HepG2 (cell line): ENCODE data around the gene LBX2. TPM values are rescaled to one million over a fixed set of nuclear protein-coding genes. Genes with fewer than 3 reads are reported as not detected.

Source experiments
- FOXK2 ChIP-seq: fragments of 450-650 bp; IDR thresholded peaks from 2 replicates; pipeline ENCODE4 v1.6.1; 2016
- MBD4 ChIP-seq: IDR thresholded peaks from 2 replicates; pipeline ENCODE4 v1.6.1; 2012; ENCODE audit warnings: low read length, inconsistent platforms, borderline replicate concordance
- NFAT5 ChIP-seq: sonication (generic); formaldehyde crosslinking; IDR thresholded peaks from 2 replicates; pipeline ENCODE4 v1.4.0; 2020; ENCODE audit warnings: missing genetic modification reagents
- NR2C2 ChIP-seq: sonication (generic); formaldehyde crosslinking; IDR thresholded peaks from 2 replicates; pipeline ENCODE4 v1.4.0; 2020; ENCODE audit warnings: missing genetic modification reagents, mild to moderate bottlenecking, moderate library complexity, borderline replicate concordance
- RBFOX2 ChIP-seq: fragments of 200-400 bp; formaldehyde crosslinking; IDR thresholded peaks from 2 replicates; pipeline ENCODE4 v1.6.1; 2017; ENCODE audit warnings: low read depth, mild to moderate bottlenecking, low read length
- ZBTB10 ChIP-seq: sonication (generic); formaldehyde crosslinking; IDR thresholded peaks from 2 replicates; pipeline ENCODE4 v1.4.0; 2020; ENCODE audit warnings: missing genetic modification reagents, borderline replicate concordance
- ZFX ChIP-seq: sonication (generic); formaldehyde crosslinking; IDR thresholded peaks from 2 replicates; pipeline ENCODE4 v1.4.0; 2020; ENCODE audit warnings: mild to moderate bottlenecking, low read depth, missing genetic modification reagents, moderate library complexity
- ZMAT3 ChIP-seq: sonication (generic); formaldehyde crosslinking; conservative IDR thresholded peaks from 2 replicates; pipeline ENCODE4 v1.7.0; 2021; ENCODE audit warnings: missing genetic modification reagents
- ZNF142 ChIP-seq: sonication (generic); formaldehyde crosslinking; IDR thresholded peaks from 2 replicates; pipeline ENCODE4 v1.4.0; 2020; ENCODE audit warnings: missing genetic modification reagents
- ZNF552 ChIP-seq: sonication (generic); formaldehyde crosslinking; IDR thresholded peaks from 2 replicates; pipeline ENCODE4 v1.9.0; 2022; ENCODE audit warnings: missing genetic modification reagents, mild to moderate bottlenecking, borderline replicate concordance
- ZNF615 ChIP-seq: sonication (generic); formaldehyde crosslinking; IDR thresholded peaks from 2 replicates; pipeline ENCODE4 v1.5.0; 2020; ENCODE audit warnings: mild to moderate bottlenecking, missing genetic modification reagents, borderline replicate concordance
- ZNF629 ChIP-seq: sonication (generic); formaldehyde crosslinking; conservative IDR thresholded peaks from 2 replicates; pipeline ENCODE4 v1.5.0; 2020; ENCODE audit warnings: missing genetic modification reagents
- ZNF644 ChIP-seq: IDR thresholded peaks from 2 replicates; pipeline ENCODE4 v1.6.1; 2016; ENCODE audit warnings: low read depth
- ZNF670 ChIP-seq: sonication (generic); formaldehyde crosslinking; IDR thresholded peaks from 2 replicates; pipeline ENCODE4 v1.8.0; 2022; ENCODE audit warnings: mild to moderate bottlenecking, missing genetic modification reagents, borderline replicate concordance
- ZSCAN9 ChIP-seq: IDR thresholded peaks from 2 replicates; pipeline ENCODE4 v1.6.1; 2016; ENCODE audit warnings: borderline replicate concordance
- polyA plus RNA-seq, 8 experiments: library from polyadenylated mRNA; depleted of rRNA in 3 of 8; stranded (reverse) in 7 of 8; unstranded in 1 of 8; fragments of >200 nt; fragmentation: Illumina TruSeq in 4 of 8; extraction: Trizol in 4 of 8; gene quantifications; 2 replicates each; pipeline versions ENCODE4 v1.2.1 to v1.2.3, GENCODE V29; 2011 to 2016; ENCODE audit warnings: low read depth in 4 of 8, missing spikeins in 1 of 8, mixed read lengths in 1 of 8; ENCODE audit not compliant: insufficient read depth in 1 of 8
- total RNA-seq, 5 experiments: library from RNA; depleted of rRNA; stranded (reverse); fragments of >200 nt; fragmentation: Illumina TruSeq; extraction: Trizol; gene quantifications; 2 replicates each; pipeline ENCODE4 v1.2.3, GENCODE V29; 2016; ENCODE audit warnings: low read depth in 1 of 5

The LBX2 gene
- total and polyA plus RNA-seq, 2 of the 13 experiments (the other 11 are each of a cell fraction or from before 2014, with no cell fraction given), result 6.4 to 8.1 TPM

GRCh38 chr2:74529357-74530238 is 30.2 kb upstream of the LBX2 start, which contains the start of the genes AUP1 and HTRA2 (continued):
- TF ChIP-seq ZBTB10 (CRISPR knock-in tag), result peak; percentile 73
- no peak for TF ChIP-seq ZNF644
- no peak for TF ChIP-seq NFAT5 (CRISPR knock-in tag)
- peak; percentile 85 for TF ChIP-seq ZNF142 (CRISPR knock-in tag)
- TF ChIP-seq NR2C2 (CRISPR knock-in tag), result peak; percentile 98
- TF ChIP-seq ZNF552 (CRISPR knock-in tag), result peak; percentile 88; the same call in 1 of the 2 replicates
- peak; percentile 92; the same call in 1 of the 2 replicates for TF ChIP-seq ZNF615 (CRISPR knock-in tag)
- TF ChIP-seq RBFOX2, result peak; percentile 99
- TF ChIP-seq ZSCAN9 (CRISPR knock-in tag), result peak; percentile 51; the same call in 1 of the 2 replicates
- no peak for TF ChIP-seq MBD4
- TF ChIP-seq FOXK2, result no peak
- 0 out of 2 replicates have a peak, but pooled peaks have one; percentile 25 for TF ChIP-seq ZNF629 (CRISPR knock-in tag)
- no peak for TF ChIP-seq ZNF670
- peak; percentile 84 for TF ChIP-seq ZFX
- TF ChIP-seq ZMAT3, result peak; percentile 95
